ENCODE measurements around the gene LRBA. TPM values are rescaled to one million over a fixed set of nuclear protein-coding genes. Genes with fewer than 3 reads are reported as not detected.
"Not testable (repeated sequence)": the region's sequence is repeated elsewhere in the genome, so short reads cannot be mapped to it uniquely, and the experiment has no call there.

Gene LRBA
- total and polyA plus RNA-seq, 4 experiments from 2014 or later: 17.1 to 64.5 (median 45.4) TPM

- POLR2A ChIA-PET (ENCODE audit: partially characterized antibody); H3K9me3 Mint-ChIP-seq: not testable (repeated sequence)
- peaks cover 11% of the 10 kb centered on the region for H3K36me3 ChIP-seq (ENCODE audit: insufficient read depth, low read length)
Measured at GRCh38 chr4:150918562-150918961, 96.5 kb downstream of the LRBA start.

GRCh38 chr4:150911326-150911725 is 103.8 kb downstream of the LRBA start:
- H3K27me3 Mint-ChIP-seq: no peaks in the 10 kb centered on the region
- Histone ChIP-seq H3K27ac (ENCODE audit: low read depth, low read length) (no peak overlapping the region), H3K9me3 (ENCODE audit: control insufficient read depth in 1 of 2, low read length in 2 of 2) (no peaks in the 10 kb centered on the region), H3K4me3 (ENCODE audit: low read length in 2 of 2) (no peak overlapping the region), H3K36me3 (ENCODE audit: insufficient read depth, low read length) (peaks cover 13% of the 10 kb centered on the region), H3K4me1 (ENCODE audit: insufficient read depth, low read length) (peaks cover 6% of the 10 kb centered on the region), H3K27me3 (ENCODE audit: insufficient read depth, low read length) (no peaks in the 10 kb centered on the region)
- ChIA-PET POLR2A (ENCODE audit: partially characterized antibody) (no interaction called here), CTCF (ENCODE audit: partially characterized antibody) (no interaction called here)
- no peak for DNase-seq
- intact Hi-C loops (cut with micrococcal nuclease): no loop called here
- H3K27ac Mint-ChIP-seq: no peak overlapping the region
- H3K4me1 Mint-ChIP-seq: peaks cover 9 to 22% (median 19%) of the 10 kb centered on the region in 4 donors
- peaks cover 80 to 83% of the 10 kb centered on the region in 2 donors for H3K36me3 Mint-ChIP-seq
- H3K9me3 Mint-ChIP-seq: peaks cover 3 to 27% (median 15%) of the 10 kb centered on the region in 8 donors
- no peak overlapping the region for H3K4me3 Mint-ChIP-seq

More at GRCh38 chr4:150918562-150918961, 96.5 kb downstream of the LRBA start:
- CTCF ChIA-PET (ENCODE audit: partially characterized antibody); H3K27me3 Mint-ChIP-seq; H3K27me3 ChIP-seq (ENCODE audit: insufficient read depth, low read length); H3K4me3 ChIP-seq (ENCODE audit: low read length in 2 of 2); DNase-seq; H3K27ac Mint-ChIP-seq; H3K27ac ChIP-seq (ENCODE audit: low read depth, low read length); H3K4me3 Mint-ChIP-seq; H3K9me3 ChIP-seq (ENCODE audit: control insufficient read depth in 1 of 2, low read length in 2 of 2); intact Hi-C loops (cut with micrococcal nuclease); H3K4me1 ChIP-seq (ENCODE audit: insufficient read depth, low read length); H3K4me1 Mint-ChIP-seq: not testable (repeated sequence)
- peaks cover 63 to 72% of the 10 kb centered on the region in 2 donors for H3K36me3 Mint-ChIP-seq

GRCh38 chr4:150909116-150909515 is 106.0 kb downstream of the LRBA start:
- H3K4me1 ChIP-seq (ENCODE audit: insufficient read depth, low read length): peaks cover 11% of the 10 kb centered on the region
- H3K36me3 ChIP-seq (ENCODE audit: insufficient read depth, low read length): peaks cover 7% of the 10 kb centered on the region
- H3K9me3 ChIP-seq (ENCODE audit: control insufficient read depth in 1 of 2, low read length in 2 of 2): no peaks in the 10 kb centered on the region
- H3K36me3 Mint-ChIP-seq: peaks cover 77 to 82% of the 10 kb centered on the region in 2 donors
- peak overlapping the region in 4 of 7 donors; percentile 3 to 28 (median 6) for H3K27ac Mint-ChIP-seq
- H3K4me3 ChIP-seq (ENCODE audit: low read length in 2 of 2): no peak overlapping the region
- no peak overlapping the region for H3K27ac ChIP-seq (ENCODE audit: low read depth, low read length)
- peaks cover 3 to 27% (median 15%) of the 10 kb centered on the region in 8 donors for H3K9me3 Mint-ChIP-seq
- H3K27me3 ChIP-seq (ENCODE audit: insufficient read depth, low read length): no peaks in the 10 kb centered on the region
- intact Hi-C loops (cut with micrococcal nuclease): loop anchor here (10.0 kb wide), 1 partner anchor 106 kb away; the partner anchor contains the start of gene LRBA
- H3K4me3 Mint-ChIP-seq: peak overlapping the region in 3 of 8 donors; percentile 5 to 55 (median 43)
- ChIA-PET CTCF (ENCODE audit: partially characterized antibody) (no interaction called here), POLR2A (ENCODE audit: partially characterized antibody) (no interaction called here)
- DNase-seq: no peak
- H3K27me3 Mint-ChIP-seq: no peaks in the 10 kb centered on the region
- peaks cover 15 to 29% (median 27%) of the 10 kb centered on the region in 4 donors for H3K4me1 Mint-ChIP-seq

- Histone ChIP-seq H3K4me1 (ENCODE audit: insufficient read depth, low read length) (peaks cover 11% of the 10 kb centered on the region), H3K9me3 (ENCODE audit: control insufficient read depth in 1 of 2, low read length in 2 of 2) (no peaks in the 10 kb centered on the region), H3K27ac (ENCODE audit: low read depth, low read length) (no peak overlapping the region), H3K27me3 (ENCODE audit: insufficient read depth, low read length) (no peaks in the 10 kb centered on the region), H3K4me3 (ENCODE audit: low read length in 2 of 2) (no peak overlapping the region), H3K36me3 (ENCODE audit: insufficient read depth, low read length) (peaks cover 15% of the 10 kb centered on the region)
- Mint-ChIP-seq H3K27me3 (no peaks in the 10 kb centered on the region), H3K27ac (peak overlapping the region in 1 of 7 donors; percentile 30), H3K4me1 (peaks cover 23 to 33% (median 27%) of the 10 kb centered on the region in 4 donors), H3K9me3 (peaks cover 1 to 14% (median 7%) of the 10 kb centered on the region in 8 donors), H3K36me3 (peaks cover 78% of the 10 kb centered on the region in 2 donors), H3K4me3 (no peak overlapping the region)
- POLR2A ChIA-PET (ENCODE audit: partially characterized antibody): no interaction called here
- no peak for DNase-seq
- intact Hi-C loops (cut with micrococcal nuclease): loop anchor here (10.0 kb wide), 1 partner anchor 108 kb away; the partner anchor contains the start of gene LRBA
- CTCF ChIA-PET (ENCODE audit: partially characterized antibody): no interaction called here
Measured at GRCh38 chr4:150906987-150907633, 108.0 kb downstream of the LRBA start.

- H3K36me3 Mint-ChIP-seq: peaks cover 69 to 74% of the 10 kb centered on the region in 2 donors
- ChIA-PET CTCF (ENCODE audit: partially characterized antibody) (no interaction called here), POLR2A (ENCODE audit: partially characterized antibody) (no interaction called here)
- peak overlapping the region in 2 of 7 donors; percentile 18 to 80 for H3K27ac Mint-ChIP-seq
- peaks cover 17 to 25% (median 22%) of the 10 kb centered on the region in 4 donors for H3K4me1 Mint-ChIP-seq
- Histone ChIP-seq H3K4me1 (ENCODE audit: insufficient read depth, low read length) (peaks cover 11% of the 10 kb centered on the region), H3K9me3 (ENCODE audit: control insufficient read depth in 1 of 2, low read length in 2 of 2) (no peaks in the 10 kb centered on the region), H3K27me3 (ENCODE audit: insufficient read depth, low read length) (no peaks in the 10 kb centered on the region), H3K4me3 (ENCODE audit: low read length in 2 of 2) (no peak overlapping the region), H3K27ac (ENCODE audit: low read depth, low read length) (no peak overlapping the region), H3K36me3 (ENCODE audit: insufficient read depth, low read length) (peaks cover 21% of the 10 kb centered on the region)
- DNase-seq: no peak
- no peaks in the 10 kb centered on the region for H3K27me3 Mint-ChIP-seq
- intact Hi-C loops (cut with micrococcal nuclease): loop anchor here (10.0 kb wide), 1 partner anchor 110 kb away; the partner anchor contains the start of gene LRBA
- H3K9me3 Mint-ChIP-seq: no peaks in the 10 kb centered on the region
- H3K4me3 Mint-ChIP-seq: peak overlapping the region in 1 of 8 donors; percentile 28
Measured at GRCh38 chr4:150904671-150905070, 110.4 kb downstream of the LRBA start.

GRCh38 chr4:150903603-150904002 is 111.5 kb downstream of the LRBA start:
- Histone ChIP-seq H3K36me3 (ENCODE audit: insufficient read depth, low read length) (peaks cover 21% of the 10 kb centered on the region), H3K4me1 (ENCODE audit: insufficient read depth, low read length) (peaks cover 6% of the 10 kb centered on the region), H3K27me3 (ENCODE audit: insufficient read depth, low read length) (no peaks in the 10 kb centered on the region), H3K4me3 (ENCODE audit: low read length in 2 of 2) (no peak overlapping the region), H3K9me3 (ENCODE audit: control insufficient read depth in 1 of 2, low read length in 2 of 2) (no peaks in the 10 kb centered on the region), H3K27ac (ENCODE audit: low read depth, low read length) (no peak overlapping the region)
- H3K36me3 Mint-ChIP-seq: peaks cover 69 to 75% of the 10 kb centered on the region in 2 donors
- CTCF ChIA-PET (ENCODE audit: partially characterized antibody): no interaction called here
- intact Hi-C loops (cut with micrococcal nuclease): loop anchor here (10.0 kb wide), 1 partner anchor 111 kb away; the partner anchor contains the start of gene LRBA
- peaks cover 13 to 19% (median 16%) of the 10 kb centered on the region in 4 donors for H3K4me1 Mint-ChIP-seq
- no peak overlapping the region for H3K4me3 Mint-ChIP-seq
- no peaks in the 10 kb centered on the region for H3K27me3 Mint-ChIP-seq
- no peaks in the 10 kb centered on the region for H3K9me3 Mint-ChIP-seq
- no peak for DNase-seq
- H3K27ac Mint-ChIP-seq: no peak overlapping the region
- POLR2A ChIA-PET (ENCODE audit: partially characterized antibody): no interaction called here

- ChIA-PET CTCF (ENCODE audit: partially characterized antibody) (no interaction called here), POLR2A (ENCODE audit: partially characterized antibody) (no interaction called here)
- peaks cover 9% of the 10 kb centered on the region for H3K36me3 ChIP-seq (ENCODE audit: insufficient read depth, low read length)
- H3K27ac Mint-ChIP-seq: no peak overlapping the region
- H3K9me3 ChIP-seq (ENCODE audit: control insufficient read depth in 1 of 2, low read length in 2 of 2): no peaks in the 10 kb centered on the region
- no peaks in the 10 kb centered on the region for H3K4me1 ChIP-seq (ENCODE audit: insufficient read depth, low read length)
- peaks cover 56 to 59% of the 10 kb centered on the region in 2 donors for H3K36me3 Mint-ChIP-seq
- intact Hi-C loops (cut with micrococcal nuclease): no loop called here
- H3K4me1 Mint-ChIP-seq: peaks cover 0 to 2% (median under 1%) of the 10 kb centered on the region in 4 donors
- H3K4me3 ChIP-seq (ENCODE audit: low read length in 2 of 2): no peak overlapping the region
- no peaks in the 10 kb centered on the region for H3K9me3 Mint-ChIP-seq
- H3K27me3 Mint-ChIP-seq: no peaks in the 10 kb centered on the region
- no peak overlapping the region for H3K27ac ChIP-seq (ENCODE audit: low read depth, low read length)
- H3K27me3 ChIP-seq (ENCODE audit: insufficient read depth, low read length): no peaks in the 10 kb centered on the region
- no peak for DNase-seq
- no peak overlapping the region for H3K4me3 Mint-ChIP-seq
Measured at GRCh38 chr4:150896497-150896896, 118.6 kb downstream of the LRBA start.
